ENCODE measurements around the gene TPM2.
"Not testable (repeated sequence)": the region's sequence is repeated elsewhere in the genome, so short reads cannot be mapped to it uniquely, and the experiment has no call there.

TPM2 gene

DNA sequence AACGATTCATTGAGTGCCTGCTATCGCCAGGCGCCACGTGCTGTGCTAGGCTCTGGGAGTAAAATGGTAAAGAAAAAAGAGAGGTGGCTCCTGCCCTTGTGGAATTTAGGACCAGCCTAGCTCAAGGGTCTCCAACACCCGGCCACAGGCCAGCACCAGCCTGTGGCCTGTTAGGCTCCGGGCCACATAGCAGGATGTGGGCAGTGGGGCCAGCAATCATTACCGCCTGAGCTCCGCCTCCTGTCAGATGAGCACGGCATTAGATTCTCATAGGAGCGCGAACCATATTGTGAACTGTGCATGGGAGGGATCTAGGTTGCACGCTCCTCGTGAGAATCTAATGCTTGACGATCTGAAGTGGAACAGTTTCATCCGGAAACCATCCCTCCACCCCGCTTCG is 33.4 kb downstream of the TPM2 start:
- DNase-seq (ENCODE audit: low read depth in 3 of 3): no peak

DNA sequence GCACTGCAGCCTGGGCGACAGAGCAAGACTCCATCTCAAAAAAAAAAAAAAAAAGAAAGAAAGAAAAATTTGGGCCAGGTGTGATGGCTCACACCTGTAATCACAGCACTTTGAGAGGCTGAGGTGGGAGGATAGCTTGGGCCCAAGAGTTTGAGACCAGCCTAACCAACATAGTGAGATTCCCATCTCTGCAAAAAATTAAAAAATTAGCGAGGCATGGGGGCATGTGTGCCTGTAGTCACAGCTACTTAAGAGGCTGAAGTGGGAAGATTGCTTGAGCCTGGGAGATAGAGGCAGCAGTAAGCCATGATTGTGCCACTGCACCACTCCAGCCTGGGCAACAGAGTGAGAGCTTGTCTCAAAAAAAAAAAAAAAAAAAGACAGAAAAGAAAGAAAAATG is 36.1 kb downstream of the TPM2 start:
- no peak for DNase-seq (ENCODE audit: low read depth in 3 of 3)

DNA sequence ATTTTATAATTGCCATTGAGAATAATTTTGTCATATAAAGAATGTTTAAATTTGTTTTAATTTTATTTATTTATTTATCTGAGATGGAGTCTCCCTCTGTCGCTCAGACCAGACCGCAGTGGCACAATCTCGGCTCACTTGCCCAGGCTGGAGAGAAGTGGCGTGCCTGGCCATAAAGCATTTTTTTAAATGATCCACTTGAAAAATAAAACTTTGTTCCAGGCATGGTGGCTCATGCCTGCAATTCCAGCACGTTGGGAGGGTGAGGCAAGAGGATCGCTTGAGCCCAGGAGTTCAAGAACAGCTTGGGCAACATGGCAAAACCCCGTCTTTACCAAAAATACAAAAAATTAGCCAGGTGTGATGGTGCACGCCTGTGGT is 36.9 kb downstream of the TPM2 start:
- no peak for DNase-seq (ENCODE audit: low read depth in 3 of 3)

DNA sequence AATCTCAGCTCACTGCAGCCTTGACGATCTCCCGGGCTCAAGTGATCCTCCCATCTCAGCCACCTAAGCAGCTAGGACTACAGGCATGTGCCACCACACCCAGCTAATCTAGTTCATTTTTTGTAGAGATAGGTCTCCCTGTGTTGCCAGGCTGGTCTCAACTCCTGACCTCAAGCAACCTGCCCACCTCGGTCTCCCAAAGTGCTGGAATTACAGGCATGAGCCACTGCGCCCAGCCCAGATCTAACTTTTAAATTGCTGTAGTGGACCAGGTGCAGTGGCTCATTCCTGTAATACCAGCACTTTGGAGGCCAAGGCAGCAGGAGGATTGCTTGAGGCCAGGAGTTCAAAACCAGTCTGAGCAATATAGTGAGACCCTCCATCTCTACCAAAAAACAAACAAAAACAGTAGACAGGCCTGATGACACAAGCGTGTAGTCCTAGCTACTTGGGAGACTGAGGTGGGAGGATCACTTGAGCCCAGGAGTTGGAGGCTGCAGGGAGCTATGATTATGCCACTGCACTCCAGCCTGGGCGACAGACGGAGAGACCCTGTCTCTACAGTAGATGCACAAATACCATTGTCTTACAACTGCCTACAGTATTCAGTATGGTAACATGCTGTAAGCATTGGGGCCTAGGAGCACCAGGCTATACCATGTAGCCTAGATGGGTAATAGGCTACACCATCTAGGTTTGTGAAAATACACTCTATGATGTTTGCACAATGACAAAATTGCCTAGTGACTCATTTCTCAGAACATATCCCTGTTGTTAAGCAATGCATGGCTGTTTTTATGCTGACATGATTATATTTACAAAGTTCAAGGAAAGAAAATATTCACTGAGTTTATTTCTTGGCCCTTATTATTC is 37.5 kb downstream of the TPM2 start:
- DNase-seq (ENCODE audit: low read depth in 3 of 3): no peak

DNA sequence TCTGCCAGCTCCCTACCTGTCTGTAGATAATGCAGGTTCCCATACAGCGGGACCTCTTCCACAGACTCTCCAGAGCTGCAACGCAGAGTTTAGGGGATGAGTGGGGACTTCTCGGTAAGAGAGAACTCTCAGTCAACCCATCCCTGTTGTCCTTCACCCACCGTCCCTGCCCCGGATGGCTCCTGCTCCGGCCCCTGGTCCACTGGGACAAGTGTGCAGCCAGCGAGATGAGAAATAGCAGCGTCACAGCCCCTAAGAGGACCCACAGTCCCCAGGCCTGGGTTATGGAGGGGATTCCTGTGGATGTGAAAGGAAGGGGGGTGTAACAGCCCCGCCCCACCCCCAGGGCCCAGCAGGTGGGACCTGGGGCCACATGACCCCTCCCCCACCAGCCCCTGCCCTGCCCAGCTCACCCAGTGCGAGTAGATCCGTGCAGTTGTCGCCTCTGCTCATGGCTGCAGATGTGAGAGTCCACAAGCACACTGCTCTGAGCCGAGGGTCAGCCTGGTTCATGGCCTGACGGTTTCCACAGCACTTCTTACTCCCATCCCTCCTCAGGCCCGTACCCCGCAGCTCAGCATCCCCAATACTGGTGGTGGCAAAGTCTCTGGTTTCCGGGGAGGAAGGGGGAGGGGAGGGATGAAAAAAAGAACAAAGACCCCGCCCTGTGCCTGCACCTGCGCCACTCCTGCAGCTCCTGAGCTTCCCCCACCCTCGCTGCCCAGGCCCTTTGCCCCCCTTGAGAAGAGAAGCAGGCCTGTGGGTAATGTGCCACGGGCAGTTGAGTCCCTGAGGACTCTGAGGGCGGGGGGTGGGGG is 39.2 kb downstream of the TPM2 start, which contains the start of gene SIT1:
Gene SIT1, minus strand, starts transcription at position 591 of the 818 bp plus-strand sequence. Its CDS starts 78 bp downstream, at position 513.
- DNase-seq (ENCODE audit: low read depth in 3 of 3): peak in 1 of 3 experiments; percentile 58

DNA sequence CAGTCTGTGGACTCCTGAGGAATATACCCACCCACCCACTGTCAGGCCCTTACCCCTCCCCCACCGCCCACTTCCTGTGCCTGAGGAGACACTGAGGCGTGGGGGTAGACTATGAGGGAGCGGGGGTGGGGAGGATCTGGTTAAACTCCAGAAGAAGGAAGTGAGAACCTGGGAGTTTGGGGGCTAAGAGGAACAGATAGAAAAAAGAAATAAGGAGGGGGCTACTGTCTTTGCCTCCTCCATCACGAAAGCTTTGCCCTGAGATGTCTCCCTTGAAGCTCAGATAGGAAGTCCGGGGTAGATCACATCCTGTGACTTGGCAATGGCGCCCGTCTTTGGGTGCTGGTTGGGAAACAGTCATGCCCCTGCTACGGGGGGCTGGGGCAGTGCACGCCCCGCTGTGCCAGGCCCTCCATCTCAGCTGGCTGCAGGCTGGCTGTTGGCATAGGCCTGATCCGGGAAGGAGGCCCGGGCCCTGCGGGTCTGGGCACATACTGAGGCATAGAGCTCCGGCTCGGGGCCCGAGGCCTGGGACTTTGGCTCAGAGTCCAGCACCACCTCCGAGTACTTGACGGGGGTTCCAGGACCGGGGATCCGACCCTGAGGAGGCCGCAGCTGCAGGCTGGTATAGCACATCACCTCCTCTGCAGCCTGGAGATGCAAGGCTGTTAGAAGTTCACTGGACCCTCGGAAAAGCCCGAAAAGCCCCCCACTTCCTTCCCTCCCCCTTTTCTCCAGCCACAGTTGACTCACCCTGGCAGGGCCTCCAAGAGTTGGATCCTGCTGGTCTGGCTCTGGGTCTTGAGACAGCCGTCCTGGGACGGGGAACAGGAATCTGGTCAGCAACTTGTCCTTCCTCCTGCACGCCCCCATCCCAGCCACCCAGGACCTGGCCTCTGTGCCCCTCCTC is 40.0 kb downstream of the TPM2 start:
- peak in 2 of 3 experiments; percentile 17 to 49 for DNase-seq (ENCODE audit: low read depth in 3 of 3)

DNA sequence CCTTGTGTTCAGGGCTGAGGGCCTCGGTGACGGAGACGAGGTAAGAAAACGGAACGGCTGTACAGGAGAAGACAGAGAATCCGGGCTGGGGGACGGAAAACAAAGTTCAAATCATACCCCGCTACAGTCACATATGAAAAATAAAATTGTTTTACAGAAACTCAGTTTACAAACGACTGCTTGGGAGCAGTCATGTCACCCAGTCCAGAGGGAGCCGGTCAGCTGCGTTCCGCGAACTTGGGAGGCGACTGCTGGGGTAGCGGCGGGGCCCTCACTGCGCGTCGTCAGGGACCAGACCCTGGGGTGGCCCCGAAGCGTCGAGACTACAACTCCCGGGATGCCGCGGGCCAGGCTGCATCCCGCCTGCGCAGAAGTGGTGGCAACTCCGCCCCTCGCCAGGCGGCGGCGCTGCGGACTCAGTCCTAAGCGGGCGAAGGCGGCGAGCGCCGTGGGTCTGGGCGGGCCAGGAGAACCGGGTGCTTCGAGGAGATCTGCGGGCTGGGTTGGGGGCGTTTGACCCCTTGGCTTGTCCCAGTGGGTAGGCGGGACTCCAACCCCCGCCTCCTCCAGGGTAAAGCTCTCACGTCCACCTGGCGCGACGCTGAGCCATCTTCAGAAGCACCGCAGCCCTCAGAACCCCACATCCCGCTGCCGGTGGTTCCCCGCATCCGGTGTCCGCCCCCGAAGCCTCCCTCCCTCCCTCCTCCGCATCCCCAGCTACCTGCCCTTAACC is 43.0 kb downstream of the TPM2 start:
- DNase-seq (ENCODE audit: low read depth in 3 of 3): peak; percentile 83 to 89 (median 83)

DNA sequence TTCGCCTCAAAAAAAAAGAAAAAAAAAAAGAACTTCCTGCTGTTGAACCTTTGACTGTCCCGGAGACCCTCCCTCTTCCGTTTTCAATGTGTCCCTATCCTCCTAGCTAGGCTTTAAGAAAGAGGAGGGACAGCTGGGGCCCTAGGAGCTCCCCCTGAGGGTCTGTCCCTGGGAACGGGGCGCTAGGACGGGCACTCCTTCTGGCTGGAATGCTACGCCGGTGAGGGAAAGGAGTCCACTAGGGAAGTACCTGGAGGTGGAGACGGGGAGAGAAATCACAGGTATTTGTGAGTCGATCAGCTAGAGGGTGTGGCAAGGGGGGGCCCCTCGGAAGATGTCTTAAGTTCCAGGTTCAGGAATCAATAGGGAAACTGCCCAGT is 43.6 kb downstream of the TPM2 start:
- DNase-seq (ENCODE audit: low read depth in 3 of 3): peak in 1 of 3 experiments; percentile 21

DNA sequence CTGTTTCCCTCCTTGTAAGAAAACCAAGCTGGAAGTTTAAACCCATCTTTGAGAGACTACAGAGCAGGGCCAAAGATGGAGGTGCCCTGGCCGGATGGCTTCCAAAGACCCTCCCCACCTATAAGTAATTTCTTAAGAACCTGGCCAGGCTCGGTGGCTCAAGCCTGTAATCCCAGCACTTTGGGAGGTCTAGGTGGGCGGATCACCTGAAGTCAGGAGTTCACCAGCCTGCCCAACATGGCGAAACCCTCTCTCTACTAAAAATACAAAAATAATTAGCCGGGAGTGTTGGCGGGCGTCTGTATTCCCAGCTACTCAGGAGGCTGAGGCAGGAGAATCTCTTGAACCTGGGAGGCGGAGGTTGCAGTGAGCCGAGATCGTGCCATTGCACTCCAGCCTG is 44.0 kb downstream of the TPM2 start:
- DNase-seq (ENCODE audit: low read depth in 3 of 3): not testable (repeated sequence)

DNA sequence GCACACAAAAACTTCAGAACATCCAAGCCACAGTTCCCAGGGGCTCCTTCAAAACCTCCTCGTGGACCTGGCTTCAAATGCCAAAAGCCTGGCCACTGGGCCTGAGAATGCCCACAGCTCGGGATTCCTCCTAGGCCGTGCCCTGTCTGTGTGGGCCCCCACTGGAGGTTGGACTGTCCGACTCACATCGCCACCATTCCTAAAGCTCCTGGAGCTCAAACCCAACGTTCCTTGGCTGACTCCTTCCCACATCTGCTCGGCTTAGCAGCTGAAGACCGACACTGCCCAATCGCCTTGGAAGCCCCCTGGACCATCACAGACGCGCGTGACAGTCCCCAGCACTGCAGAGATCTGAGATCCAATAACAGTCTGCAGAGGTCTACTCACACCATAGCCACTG is 46.7 kb downstream of the TPM2 start:
- DNase-seq (ENCODE audit: low read depth in 3 of 3): no peak

DNA sequence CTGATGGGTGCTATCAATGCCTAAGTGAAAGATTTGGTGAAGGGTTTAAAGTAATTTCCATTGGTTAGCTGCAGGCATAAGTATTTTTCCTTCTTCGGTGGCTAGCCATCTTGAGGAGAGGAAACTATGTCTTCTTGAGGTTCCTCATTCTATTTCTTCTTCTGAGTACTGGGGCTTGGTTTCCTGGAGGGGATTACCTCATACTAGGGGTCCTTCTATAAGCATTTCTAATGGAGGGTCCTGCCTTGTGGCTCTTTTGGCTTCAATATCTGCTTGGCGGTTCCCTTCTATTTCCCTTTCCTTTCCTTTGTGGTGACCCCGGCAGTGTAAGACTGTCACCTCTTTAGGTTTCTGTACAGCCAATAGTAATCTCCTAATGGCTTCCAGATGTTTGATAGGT is 48.2 kb downstream of the TPM2 start:
- DNase-seq (ENCODE audit: low read depth in 3 of 3): not testable (repeated sequence)

DNA sequence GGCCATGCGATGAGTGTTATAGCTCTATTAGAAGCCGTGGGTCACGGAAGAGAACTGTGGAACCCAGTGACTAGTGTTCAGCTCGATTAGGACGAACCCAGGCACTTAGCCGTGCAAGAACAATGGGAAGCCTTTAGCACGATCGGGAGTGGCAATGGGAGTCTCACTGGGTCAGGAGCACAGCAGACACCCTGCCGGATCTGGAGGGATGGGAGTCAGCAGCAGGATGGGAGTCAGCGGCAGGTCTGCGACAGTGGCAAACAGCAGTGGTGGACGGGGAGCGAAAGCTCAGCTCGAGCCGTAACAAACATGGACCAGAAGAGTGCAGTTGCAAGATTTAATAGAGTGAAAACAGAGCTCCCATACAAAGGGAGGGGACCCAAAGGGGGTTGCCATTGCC is 49.3 kb downstream of the TPM2 start:
- DNase-seq (ENCODE audit: low read depth in 3 of 3): not testable (repeated sequence)

DNA sequence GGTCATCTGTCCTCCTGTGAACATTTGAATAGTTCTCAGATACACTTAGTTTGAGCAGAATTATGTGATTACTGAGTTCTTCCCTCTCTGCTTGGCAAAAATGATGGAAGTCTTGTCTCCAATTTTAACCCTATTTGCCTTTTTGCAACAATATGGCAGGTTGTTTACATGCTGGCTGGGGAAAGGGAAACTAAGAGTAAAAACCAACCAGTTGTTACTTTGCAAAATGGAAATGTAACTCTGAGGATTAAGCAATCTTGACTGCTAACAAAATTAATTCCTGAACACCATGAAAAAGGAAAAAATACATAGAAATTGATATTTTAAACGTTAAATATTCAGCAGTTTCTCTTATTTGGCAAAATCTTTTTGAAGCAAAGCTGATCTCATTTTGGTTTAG is 50.1 kb downstream of the TPM2 start:
- DNase-seq (ENCODE audit: low read depth in 3 of 3): no peak

DNA sequence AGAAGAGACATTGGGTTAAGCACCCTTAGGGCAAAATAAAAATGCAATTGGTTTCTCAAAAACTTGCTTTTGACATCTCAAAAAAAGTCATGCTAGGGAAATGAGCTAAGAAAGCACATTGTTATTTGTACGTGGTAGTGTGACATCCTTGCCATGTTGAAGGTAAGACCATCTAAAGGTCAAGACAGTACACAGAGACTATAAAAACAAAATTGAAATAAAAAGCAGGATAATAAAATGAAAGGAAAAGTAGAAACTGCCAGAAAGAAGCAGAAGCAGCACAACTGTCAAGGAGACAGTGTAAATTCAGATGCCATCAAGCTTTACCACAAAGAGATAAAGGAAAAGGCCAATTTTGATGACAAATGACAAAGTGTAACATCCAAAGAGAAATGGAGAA is 50.5 kb downstream of the TPM2 start:
- DNase-seq (ENCODE audit: low read depth in 3 of 3): not testable (repeated sequence)

DNA sequence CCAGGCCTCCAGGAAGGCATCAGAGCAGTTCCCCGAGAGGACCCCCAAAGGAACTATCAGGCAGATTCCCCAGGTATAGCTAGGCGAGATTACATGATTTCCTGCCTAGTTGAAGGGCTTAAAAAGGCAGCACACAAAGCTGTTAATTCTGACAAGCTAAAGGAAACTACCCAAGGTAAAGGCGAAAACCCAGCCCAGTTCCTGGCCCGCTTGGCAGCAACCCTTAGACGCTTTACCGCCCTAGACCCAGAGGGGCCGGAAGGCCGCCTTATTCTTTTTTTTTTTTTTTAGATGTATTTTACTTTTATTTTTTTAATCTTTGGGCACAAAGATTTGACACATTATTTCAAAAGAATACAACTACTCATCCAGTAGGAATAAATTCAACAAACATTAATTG is 51.0 kb downstream of the TPM2 start:
- DNase-seq (ENCODE audit: low read depth in 3 of 3): not testable (repeated sequence)

DNA sequence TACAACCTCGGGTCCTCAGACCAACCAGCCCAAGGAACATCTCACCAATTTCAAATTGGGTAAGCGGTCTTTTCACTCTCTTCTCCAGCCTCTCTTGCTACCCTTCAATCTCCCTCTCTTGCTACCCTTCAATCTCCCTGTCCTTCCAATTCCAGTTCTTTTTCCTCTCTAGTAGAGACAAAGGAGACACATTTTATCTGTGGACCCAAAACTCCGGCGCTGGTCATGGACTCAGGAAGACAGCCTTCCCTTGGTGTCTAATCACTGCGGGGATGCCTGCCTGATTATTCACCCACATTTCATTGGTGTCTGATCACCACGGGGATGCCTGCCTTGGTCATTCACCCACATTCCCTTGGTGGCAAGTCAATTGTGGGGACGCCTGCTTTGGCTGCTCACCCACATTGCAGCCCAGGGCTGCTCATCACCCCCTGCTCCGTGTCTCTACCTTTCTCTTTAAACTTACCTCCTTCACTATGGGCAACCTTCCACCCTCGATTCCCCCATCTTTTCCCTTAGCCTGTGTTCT is 52.2 kb downstream of the TPM2 start:
- DNase-seq (ENCODE audit: low read depth in 3 of 3): not testable (repeated sequence)

DNA sequence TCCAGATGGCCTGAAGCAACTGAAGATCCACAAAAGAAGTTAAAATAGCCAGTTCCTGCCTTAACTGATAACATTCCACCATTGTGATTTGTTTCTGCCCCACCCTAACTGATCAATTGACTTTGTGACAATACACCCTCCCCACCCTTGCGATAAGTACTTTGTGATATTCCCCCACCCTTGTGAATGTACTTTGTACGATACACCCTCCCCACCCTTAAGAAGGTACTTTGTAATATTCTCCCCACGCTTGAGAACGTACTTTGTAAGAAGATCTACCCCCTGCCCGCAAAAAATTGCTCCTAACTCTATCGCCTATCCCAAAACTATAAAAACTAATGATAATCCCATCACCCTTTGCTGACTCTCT is 52.9 kb downstream of the TPM2 start:
- DNase-seq (ENCODE audit: low read depth in 3 of 3): not testable (repeated sequence)

DNA sequence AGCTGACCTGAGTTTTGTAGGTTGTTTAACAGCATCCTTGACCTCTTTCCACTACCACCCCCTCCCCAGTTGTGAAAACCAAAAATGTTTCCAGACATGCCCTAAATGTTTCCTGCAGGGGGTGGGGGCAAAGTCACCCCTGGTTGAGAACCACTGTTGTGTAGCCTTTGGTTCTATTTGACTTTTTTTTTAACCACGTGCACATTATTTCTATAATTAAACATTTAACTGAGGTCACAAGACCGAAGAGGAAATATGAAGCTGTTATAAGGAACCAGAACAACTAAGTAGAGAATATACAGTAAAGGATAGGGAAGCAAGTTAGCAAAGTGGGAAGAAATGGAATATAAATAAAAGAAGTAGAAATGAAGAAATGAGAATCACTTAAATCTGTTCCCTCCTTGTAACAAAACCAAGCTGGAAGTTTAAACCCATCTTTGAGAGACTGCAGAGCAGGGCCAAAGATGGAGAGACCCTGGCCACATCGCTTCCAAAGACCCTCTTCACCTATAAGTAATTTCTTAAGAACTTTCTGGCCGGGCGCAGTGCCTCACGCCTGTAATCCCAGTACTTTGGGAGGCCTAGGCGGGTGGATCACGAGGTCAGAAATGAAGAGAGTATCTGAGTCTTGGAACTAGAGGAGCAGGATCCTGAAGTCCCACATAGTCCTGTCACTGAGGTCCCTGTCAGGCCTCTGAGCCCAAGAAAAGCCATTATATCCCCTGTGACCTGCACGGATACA is 53.4 kb downstream of the TPM2 start:
- DNase-seq (ENCODE audit: low read depth in 3 of 3): no peak

DNA sequence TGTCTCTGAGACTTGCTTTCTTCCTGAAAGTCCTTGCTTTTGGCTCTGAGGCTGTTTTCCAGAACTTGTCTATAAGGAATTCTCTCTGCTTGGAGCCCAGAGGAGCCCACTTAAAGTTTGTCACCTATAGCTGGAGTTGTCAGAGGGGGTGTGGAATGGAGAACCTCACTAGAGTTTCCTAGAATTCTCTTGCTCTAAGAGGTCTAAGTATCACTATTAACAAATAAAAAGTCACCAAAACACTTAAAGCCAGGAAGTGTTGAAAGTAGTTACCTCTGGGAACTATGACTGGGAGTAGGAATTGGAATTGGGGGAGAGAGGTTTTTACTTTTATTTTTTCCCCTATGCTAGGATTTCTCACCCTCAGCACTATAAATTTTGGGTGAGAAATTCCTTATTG is 54.0 kb downstream of the TPM2 start:
- DNase-seq (ENCODE audit: low read depth in 3 of 3): no peak

Measured in stimulated activated CD4-positive, alpha-beta T cell treated with anti-CD3 and anti-CD28 coated beads, TNF-alpha, amount 100 ng/mL, for 24 hours (primary cell).